Activated T-helper 1 cell treated with anti-CD3 and anti-CD28 coated beads, Interleukin-2, amount 50 U/mL, for 16 hours (primary cell): ENCODE measurements around the gene GCC2.
A peak's percentile ranks its signal among the peaks of the same experiment; 100 is the strongest.
"Not testable (repeated sequence)": the region's sequence is repeated elsewhere in the genome, so short reads cannot be mapped to it uniquely, and the experiment has no call there.

ENCODE experiments used
- DNase-seq, 2 donors: peaks; one replicate each; pipeline ENCODE4 v3.0.0-alpha.2; 2020; ENCODE audit warnings: low read depth in 1 of 2, low spot score in 1 of 2

The GCC2 gene

DNA sequence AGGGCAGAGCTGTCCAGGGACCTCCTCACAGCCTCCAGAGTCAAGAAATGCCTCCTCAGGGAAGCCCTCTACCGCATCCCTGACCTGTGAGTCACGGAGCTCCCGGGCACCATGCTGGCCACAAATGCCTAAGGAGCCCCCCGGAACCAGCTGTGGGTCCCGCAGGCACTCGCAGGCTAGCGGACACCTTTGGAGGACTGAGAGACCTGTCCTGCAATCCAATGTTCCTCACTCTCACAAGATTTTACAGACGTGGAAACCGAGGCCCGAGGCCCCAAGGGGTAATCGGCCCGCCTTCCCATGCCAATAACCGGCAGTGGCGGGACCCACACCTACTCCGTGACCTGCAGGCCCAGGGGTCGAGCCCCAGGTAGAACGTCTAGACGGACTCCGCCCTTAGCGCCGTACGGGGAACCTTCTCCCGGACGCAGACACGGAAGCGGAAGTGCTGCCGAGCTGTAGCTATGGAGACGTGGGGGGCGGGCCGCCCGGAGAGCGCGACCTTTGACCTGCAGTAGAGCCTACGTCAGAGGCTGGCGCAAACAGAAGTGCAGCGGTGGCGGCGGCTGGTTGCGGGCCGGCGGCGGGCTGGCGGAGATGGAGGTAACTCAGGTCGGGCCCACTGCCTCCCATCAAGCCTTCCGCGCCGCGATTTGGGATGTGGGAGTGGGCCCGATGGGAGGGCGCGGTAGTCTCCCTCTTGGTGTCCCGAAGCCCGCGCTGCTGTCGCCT is at the start of gene GCC2:
Gene GCC2 (plus strand): TSS at position 529 of the 732 bp plus-strand sequence. CDS start 69 bp downstream, at position 598.
- DNase-seq, result peak; percentile 95 to 97

- DNase-seq, result no peak
Observed at GRCh38 chr2:108399479-108399878, 49.5 kb upstream of the GCC2 start.

DNA sequence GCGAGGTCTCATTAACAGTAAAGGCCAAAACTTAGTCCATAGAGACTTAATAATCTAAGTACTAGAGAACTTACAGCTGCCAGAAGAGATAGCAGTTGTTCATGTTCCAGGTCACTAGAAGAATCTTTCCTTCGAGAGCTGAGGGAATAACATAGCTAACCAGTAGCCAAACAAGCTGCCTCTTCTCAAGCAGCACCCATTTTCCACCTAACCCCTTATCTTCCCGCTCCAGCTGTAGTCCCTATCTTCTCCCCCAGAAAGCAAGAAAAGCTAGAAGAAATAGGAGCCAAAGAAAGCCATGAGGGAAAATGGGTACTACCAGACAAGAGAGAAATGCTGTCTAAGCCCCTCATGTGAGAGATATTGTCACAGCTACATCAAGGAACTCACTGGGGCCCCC is 47.2 kb upstream of the GCC2 start:
- no peak for DNase-seq

DNA sequence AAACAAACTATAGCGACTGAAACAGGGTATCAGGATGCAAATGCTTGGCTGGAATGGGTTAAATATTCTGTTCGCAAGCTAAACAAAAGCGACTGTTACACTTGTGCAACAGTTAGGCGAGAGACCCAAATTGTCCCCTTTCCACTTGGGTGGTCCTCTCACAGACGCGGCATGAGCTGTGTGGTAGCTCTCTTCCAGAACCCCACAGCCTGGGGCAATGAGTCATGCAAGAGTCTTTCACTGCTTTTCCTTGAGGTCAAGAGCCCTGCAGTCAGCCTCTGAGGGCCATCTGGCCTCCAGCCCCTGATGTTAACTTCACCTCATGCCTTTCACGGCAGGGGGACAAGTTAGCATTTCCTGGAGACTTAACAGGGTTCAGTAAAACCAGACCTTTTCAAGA is 45.5 kb upstream of the GCC2 start:
- no peak for DNase-seq

DNA sequence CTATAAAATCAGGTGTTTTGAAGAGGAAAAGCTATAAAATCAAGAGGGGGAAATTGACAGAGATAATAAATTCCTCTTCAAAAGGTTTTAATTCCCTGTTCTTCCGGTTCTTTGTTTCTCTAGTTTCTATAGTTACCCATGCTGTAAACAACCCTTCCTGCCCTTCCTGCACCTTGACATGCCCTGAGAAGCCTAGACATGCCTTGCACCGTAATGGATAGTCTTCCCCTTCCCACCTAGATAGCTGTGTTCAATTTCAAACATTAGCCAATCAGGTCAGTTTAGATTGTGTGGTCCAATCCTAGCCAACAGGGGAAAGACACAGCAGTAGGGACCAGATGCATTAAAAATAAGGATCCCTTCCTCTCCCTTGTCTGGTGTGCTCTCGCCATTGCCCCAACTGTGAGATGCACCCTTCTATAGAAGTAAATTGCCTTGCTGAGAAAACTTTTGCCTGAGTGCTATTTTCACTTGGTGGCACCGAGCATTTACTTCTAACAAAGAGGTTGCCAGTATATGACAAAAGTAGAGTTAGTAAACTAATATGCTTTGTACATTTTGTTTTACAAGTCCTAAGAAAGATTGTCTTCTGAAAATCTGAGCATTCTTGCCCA is 44.1 kb upstream of the GCC2 start:
- no peak for DNase-seq

GRCh38 chr2:108407864-108408729 is 40.9 kb upstream of the GCC2 start:
- no peak for DNase-seq

DNA sequence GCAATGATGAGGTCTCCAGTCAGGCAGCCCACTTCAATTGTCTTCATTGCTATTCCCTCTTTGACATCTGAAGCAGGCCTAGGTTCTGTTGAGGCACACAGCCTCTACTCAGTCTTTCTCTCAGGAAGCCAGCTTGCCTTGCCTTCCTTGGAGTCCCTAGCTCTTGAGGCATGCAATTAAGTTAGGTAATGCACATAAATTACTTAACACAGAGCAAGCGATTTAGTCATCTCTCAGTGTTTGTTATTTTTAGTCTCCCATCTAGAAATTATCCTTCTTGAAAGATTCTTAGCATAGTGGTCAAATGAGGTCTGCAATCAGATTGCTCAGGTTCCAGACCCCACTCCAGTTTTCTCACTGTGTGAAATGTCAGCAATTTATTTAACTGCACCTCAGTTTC is 39.2 kb upstream of the GCC2 start:
- DNase-seq, result no peak

DNA sequence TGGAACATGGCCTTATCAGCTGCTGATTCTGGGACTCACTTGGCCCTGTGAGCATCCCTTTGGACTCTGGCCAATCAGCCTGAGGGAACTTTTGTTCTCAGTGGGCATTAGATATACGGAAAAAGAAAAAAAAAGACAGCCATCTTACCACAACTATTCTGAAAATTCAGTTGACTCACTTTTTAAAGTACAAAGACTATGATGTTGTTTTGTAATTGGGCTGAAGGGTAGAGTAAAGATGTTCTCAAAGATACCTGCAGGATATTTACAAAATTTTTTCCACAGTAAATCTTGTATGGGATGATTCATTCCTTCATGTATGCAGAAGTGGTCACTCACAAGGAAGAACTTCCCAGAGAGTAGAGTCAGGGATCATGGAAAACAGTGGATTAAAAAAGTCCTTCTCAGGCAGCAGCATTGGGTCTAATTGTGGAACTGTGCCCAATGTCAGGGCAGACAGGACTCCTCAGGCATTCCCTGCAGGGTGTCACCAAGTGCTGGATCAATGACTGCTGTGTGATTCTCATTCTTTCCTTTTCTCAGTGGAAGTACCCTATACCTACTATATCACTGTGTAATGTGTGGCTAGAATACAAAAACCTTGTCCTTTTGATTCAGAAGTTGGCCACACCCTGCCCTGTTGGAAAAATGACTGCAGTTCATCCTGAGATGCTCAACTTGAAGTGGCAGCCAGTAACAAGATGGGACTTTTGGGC is 35.9 kb upstream of the GCC2 start:
- DNase-seq, result no peak

DNA sequence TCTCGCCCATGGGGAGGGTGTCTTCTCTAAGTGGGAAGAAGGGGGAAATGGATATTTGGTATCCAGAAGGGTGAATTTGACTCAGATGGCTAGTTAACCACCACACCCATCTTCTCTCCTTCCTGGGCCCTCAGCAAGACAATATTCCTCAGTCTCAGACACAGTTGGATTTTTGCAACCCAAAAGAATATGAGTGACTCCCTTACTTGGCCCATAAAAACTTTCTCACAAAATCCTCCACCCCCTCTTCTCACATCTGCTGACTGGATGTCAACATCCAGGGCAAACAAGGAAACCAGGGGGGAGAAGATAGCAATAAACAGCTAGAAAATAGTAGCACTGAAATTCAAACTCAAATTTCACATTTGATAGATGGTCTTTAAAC is 35.3 kb upstream of the GCC2 start:
- no peak for DNase-seq

- DNase-seq, result no peak
Observed at GRCh38 chr2:108414256-108414876, 34.6 kb upstream of the GCC2 start.

- no peak for DNase-seq
Observed at GRCh38 chr2:108414945-108415344, 34.1 kb upstream of the GCC2 start.

- DNase-seq, result no peak
Observed at GRCh38 chr2:108417254-108417653, 31.8 kb upstream of the GCC2 start.

DNA sequence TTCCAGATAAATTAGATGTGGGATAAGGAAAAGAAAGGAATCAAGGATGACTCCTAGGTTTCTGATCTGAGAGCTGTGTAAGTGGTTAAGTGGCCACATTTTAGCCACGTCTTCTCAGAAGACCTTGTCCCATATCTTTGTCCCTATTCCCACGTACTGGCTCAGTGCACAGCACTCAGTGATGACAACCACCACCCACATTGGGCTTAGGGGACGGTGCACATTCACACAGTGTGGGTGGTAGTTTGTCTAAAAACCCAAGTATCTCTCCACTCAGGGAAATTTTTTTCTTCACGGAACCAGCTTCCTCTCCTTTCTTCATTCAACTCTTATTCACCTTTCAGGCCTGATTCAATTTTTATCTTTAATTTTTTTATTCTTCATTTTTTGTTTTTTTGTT is 30.6 kb upstream of the GCC2 start:
- no peak for DNase-seq

GRCh38 chr2:108423067-108423466 is 25.9 kb upstream of the GCC2 start:
- DNase-seq, result no peak

GRCh38 chr2:108423502-108424251 is 25.3 kb upstream of the GCC2 start:
- no peak for DNase-seq

DNA sequence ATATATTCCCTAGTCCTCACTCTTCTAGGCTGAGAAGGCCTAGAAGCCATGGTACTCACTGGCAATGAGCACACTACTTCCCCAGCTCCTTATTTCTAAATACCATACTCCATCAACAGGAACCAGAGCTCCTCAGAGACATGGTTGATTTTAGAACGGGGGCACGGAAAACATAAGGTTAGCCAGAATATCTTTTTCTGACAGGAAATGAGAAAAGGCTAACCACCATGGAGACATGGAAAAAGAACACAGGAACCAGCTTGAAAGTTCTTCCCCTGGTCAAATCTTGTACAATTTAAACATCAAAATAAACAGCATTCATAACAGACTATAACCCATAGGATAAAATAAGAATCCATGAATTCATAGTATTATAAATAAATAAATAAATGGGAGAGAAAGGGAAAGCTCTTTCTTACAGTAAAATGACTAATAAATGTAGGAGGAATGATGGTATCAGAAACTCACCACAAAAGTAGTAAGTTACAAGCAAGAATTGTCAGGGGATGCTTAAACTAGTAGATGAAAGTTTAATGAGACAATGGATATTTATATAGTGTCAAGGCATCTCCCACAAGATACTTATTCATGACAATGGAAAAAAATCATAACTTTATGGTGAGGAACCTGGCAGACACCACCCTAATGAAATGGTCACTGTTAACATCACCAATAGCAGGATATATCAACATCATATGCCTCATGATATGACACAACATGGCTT is 20.6 kb upstream of the GCC2 start:
- DNase-seq, result no peak

GRCh38 chr2:108435578-108435977 is 13.4 kb upstream of the GCC2 start:
- DNase-seq, result not testable (repeated sequence)

- no peak for DNase-seq
Observed at GRCh38 chr2:108436976-108437375, 12.0 kb upstream of the GCC2 start.

- no peak for DNase-seq
Observed at GRCh38 chr2:108441712-108442111, 7.3 kb upstream of the GCC2 start.
